Gastroesophageal sphincter (tissue), 3 donors: Measurements from ENCODE around the gene HOXA4.

ENCODE experiments used
- EP300 ChIP-seq: sonication (generic); formaldehyde crosslinking; IDR thresholded peaks from one replicate; pipeline ENCODE4 v1.6.1; 2017; ENCODE audit warnings: antibody characterized with exemption, mild to moderate bottlenecking
- POLR2A ChIP-seq, 2 donors: fragments of 450-650 bp; IDR thresholded peaks; one replicate each; pipeline ENCODE4 v1.6.1; 2017; ENCODE audit warnings: antibody characterized with exemption in 2 of 2, mild to moderate bottlenecking in 2 of 2, moderate library complexity in 1 of 2
- POLR2AphosphoS5 ChIP-seq: sonication (generic); formaldehyde crosslinking; IDR thresholded peaks from one replicate; pipeline ENCODE4 v1.6.1; 2017; ENCODE audit warnings: antibody characterized with exemption
- TF ChIP-seq, protein P1 (sequence below), 4 experiments: fragments of 200-600 bp in 2 of 4; fragments of 450-650 bp in 2 of 4; sonication (generic) in 1 of 4; IDR thresholded peaks; one replicate each; pipeline ENCODE4 v1.5.1; 2017 to 2019; ENCODE audit warnings: antibody characterized with exemption in 4 of 4, mild to moderate bottlenecking in 2 of 4, moderate library complexity in 2 of 4

DNA sequence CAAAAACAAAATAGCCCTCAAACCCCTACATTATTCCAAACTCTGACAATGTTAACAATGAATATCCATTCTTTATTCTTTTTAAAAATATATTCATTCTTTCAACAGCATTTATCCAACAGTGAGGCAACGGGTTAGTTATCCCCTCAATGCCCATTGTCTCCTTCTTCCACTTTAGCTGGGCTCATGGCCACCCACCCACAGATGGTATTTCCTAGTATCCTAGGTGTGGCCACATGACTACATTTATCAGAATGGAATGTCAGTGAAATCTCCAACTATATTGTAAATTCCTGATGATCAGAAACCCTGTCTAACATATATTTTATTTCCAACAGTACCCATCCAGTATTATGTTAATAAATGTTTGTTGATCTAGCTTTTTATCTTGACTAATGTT, 48.4 kb downstream of the HOXA4 start:
- TF ChIP-seq, protein P1, sequence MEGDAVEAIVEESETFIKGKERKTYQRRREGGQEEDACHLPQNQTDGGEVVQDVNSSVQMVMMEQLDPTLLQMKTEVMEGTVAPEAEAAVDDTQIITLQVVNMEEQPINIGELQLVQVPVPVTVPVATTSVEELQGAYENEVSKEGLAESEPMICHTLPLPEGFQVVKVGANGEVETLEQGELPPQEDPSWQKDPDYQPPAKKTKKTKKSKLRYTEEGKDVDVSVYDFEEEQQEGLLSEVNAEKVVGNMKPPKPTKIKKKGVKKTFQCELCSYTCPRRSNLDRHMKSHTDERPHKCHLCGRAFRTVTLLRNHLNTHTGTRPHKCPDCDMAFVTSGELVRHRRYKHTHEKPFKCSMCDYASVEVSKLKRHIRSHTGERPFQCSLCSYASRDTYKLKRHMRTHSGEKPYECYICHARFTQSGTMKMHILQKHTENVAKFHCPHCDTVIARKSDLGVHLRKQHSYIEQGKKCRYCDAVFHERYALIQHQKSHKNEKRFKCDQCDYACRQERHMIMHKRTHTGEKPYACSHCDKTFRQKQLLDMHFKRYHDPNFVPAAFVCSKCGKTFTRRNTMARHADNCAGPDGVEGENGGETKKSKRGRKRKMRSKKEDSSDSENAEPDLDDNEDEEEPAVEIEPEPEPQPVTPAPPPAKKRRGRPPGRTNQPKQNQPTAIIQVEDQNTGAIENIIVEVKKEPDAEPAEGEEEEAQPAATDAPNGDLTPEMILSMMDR (IDR thresholded peaks at IDR 0.05) = no peak
- TF ChIP-seq POLR2A (IDR thresholded peaks at IDR 0.05) (no peak), POLR2AphosphoS5 (no peak), EP300 (no peak)
